GM18526 (cell line): ENCODE measurements around the gene MPZL2.

Source experiments
- POLR2A ChIP-seq: IDR thresholded peaks from 3 replicates; pipeline ENCODE4 v1.6.1; 2011; ENCODE audit not compliant: insufficient read length; ENCODE audit errors: extremely low read depth

The MPZL2 gene

GRCh38 chr11:118263695-118264568, at the start of gene MPZL2:
Gene MPZL2, minus strand, starts transcription at chr11:118264297. Its CDS starts 144 bp downstream, at chr11:118264153.
- no peak for TF ChIP-seq POLR2A

GRCh38 chr11:118313242-118313641, 49.1 kb upstream of the MPZL2 start:
- no peak for TF ChIP-seq POLR2A

GRCh38 chr11:118312328-118312727, 48.2 kb upstream of the MPZL2 start:
- TF ChIP-seq POLR2A = no peak

- TF ChIP-seq POLR2A = no peak
These were observed 47.4 kb upstream of the MPZL2 start for GRCh38 chr11:118311518-118311917.

- no peak for TF ChIP-seq POLR2A
These were observed 46.8 kb upstream of the MPZL2 start for GRCh38 chr11:118310781-118311485.

- TF ChIP-seq POLR2A = no peak
These were observed 46.2 kb upstream of the MPZL2 start for GRCh38 chr11:118310271-118310670.

- no peak for TF ChIP-seq POLR2A
These were observed 42.5 kb upstream of the MPZL2 start for GRCh38 chr11:118306556-118306955.

GRCh38 chr11:118305726-118306125, 41.6 kb upstream of the MPZL2 start:
- no peak for TF ChIP-seq POLR2A

- no peak for TF ChIP-seq POLR2A
These were observed 40.6 kb upstream of the MPZL2 start, which contains the start of gene CD3E for GRCh38 chr11:118304568-118305248. Gene CD3E, plus strand, starts transcription at chr11:118304730. Its CDS starts 223 bp downstream, at chr11:118304953.

GRCh38 chr11:118304227-118304567, 40.1 kb upstream of the MPZL2 start:
- no peak for TF ChIP-seq POLR2A

GRCh38 chr11:118301600-118302195, 37.6 kb upstream of the MPZL2 start:
- TF ChIP-seq POLR2A = no peak

GRCh38 chr11:118295815-118296454, 31.8 kb upstream of the MPZL2 start:
- no peak for TF ChIP-seq POLR2A

GRCh38 chr11:118295199-118295598, 31.1 kb upstream of the MPZL2 start:
- TF ChIP-seq POLR2A = no peak

- no peak for TF ChIP-seq POLR2A
These were observed 30.0 kb upstream of the MPZL2 start for GRCh38 chr11:118294053-118294452.
